Upper lobe of left lung (tissue), 6 donors: Measurements from ENCODE around the gene ABCC12. TPM values are rescaled to one million over a fixed set of nuclear protein-coding genes. Genes with fewer than 3 reads are reported as not detected.
"Not testable (repeated sequence)": the region's sequence is repeated elsewhere in the genome, so short reads cannot be mapped to it uniquely, and the experiment has no call there.

ENCODE experiments used
- ATAC-seq, 2 donors: fragments of 200-7000 bp; cut with Tn5 transposase; one replicate each; pipeline ENCODE4 v1.9.1; 2022; ENCODE audit warnings: mild to moderate bottlenecking in 2 of 2, moderate library complexity in 2 of 2; ENCODE audit not compliant: low FRiP score in 2 of 2
- DNase-seq, 2 donors: peaks; one replicate each; pipeline ENCODE4 v3.0.0-alpha.2; 2019 to 2020
- H3K27ac ChIP-seq, 4 donors: fragments of 200-600 bp; sonication (generic); one replicate each; pipeline ENCODE4 v1.5.1; 2016 to 2019
- H3K27me3 ChIP-seq, 4 donors: fragments of 200-600 bp; sonication (generic); one replicate each; pipeline ENCODE4 v1.5.1; 2017 to 2019
- H3K36me3 ChIP-seq, 4 donors: fragments of 200-600 bp; sonication (generic); one replicate each; pipeline ENCODE4 v1.5.1; 2016 to 2019
- H3K4me1 ChIP-seq, 4 donors: fragments of 200-600 bp; sonication (generic); one replicate each; pipeline ENCODE4 v1.5.1; 2018 to 2019
- H3K4me3 ChIP-seq, 4 donors: fragments of 200-600 bp; sonication (generic); one replicate each; pipeline ENCODE4 v1.5.1; 2017 to 2019; ENCODE audit warnings: mild to moderate bottlenecking in 2 of 4, moderate library complexity in 1 of 4
- H3K9me3 ChIP-seq, 4 donors: fragments of 200-600 bp; sonication (generic); one replicate each; pipeline ENCODE4 v1.5.1; 2018 to 2019
- CTCF ChIP-seq, 6 experiments: fragments of 450-650 bp in 4 of 6; fragments of 200-600 bp in 2 of 6; sonication (generic) in 2 of 6; IDR thresholded peaks; one replicate each; pipeline ENCODE4 v1.5.1; 2016 to 2019; ENCODE audit warnings: antibody characterized with exemption in 6 of 6
- EP300 ChIP-seq, 4 donors: sonication (generic); formaldehyde crosslinking; IDR thresholded peaks; one replicate each; pipeline ENCODE4 v1.5.1; 2017; ENCODE audit warnings: antibody characterized with exemption in 4 of 4, control low read depth in 2 of 4
- POLR2A ChIP-seq, 4 donors: fragments of 450-650 bp; IDR thresholded peaks; one replicate each; pipeline ENCODE4 v1.5.1; 2016 to 2017; ENCODE audit warnings: antibody characterized with exemption in 4 of 4, mild to moderate bottlenecking in 2 of 4
- POLR2AphosphoS5 ChIP-seq, 2 donors: sonication (generic); formaldehyde crosslinking; IDR thresholded peaks; one replicate each; pipeline ENCODE4 v1.5.1; 2017; ENCODE audit warnings: antibody characterized with exemption in 2 of 2
- WGBS, 2 donors: methylation state at CpG; one replicate each; pipeline ENCODE4 v1.1.5; 2017 to 2018; 5-methylcytosine and 5-hydroxymethylcytosine counted together
- total RNA-seq, 6 donors: library from RNA; depleted of rRNA in 4 of 6; stranded (reverse); fragments of >200 nt in 4 of 6; gene quantifications; one replicate each; pipeline versions ENCODE4 v1.1.0 to v1.2.1, GENCODE V29; 2016 to 2021
- donor health status: DM: no; HTN: no; CAD: no; lungs with moderate emphysema.
- donor health status: DM: no; HTN: yes; CAD: no; lungs with severe emphysema.

Gene ABCC12
- total RNA-seq, 6 donors from 2014 or later, result 0.79 TPM; not detected in 5

GRCh38 chr16:48184681-48185080, 28.9 kb upstream of the ABCC12 start:
- no peaks in the 10 kb centered on the region for H3K4me1 ChIP-seq
- no peaks in the 10 kb centered on the region for H3K36me3 ChIP-seq
- ATAC-seq (no peak), DNase-seq (no peak)
- H3K9me3 ChIP-seq, result no peaks in the 10 kb centered on the region
- no peaks in the 10 kb centered on the region for H3K27me3 ChIP-seq
- H3K4me3 ChIP-seq, result no peak overlapping the region
- WGBS, 2 donors, result 90 to 94% methylated on average over 6 of the region's 6 CpGs
- TF ChIP-seq POLR2AphosphoS5 (IDR thresholded peaks at IDR 0.05) (no peak), CTCF (IDR thresholded peaks at IDR 0.05) (no peak), POLR2A (IDR thresholded peaks at IDR 0.05) (no peak), EP300 (IDR thresholded peaks at IDR 0.05) (no peak)
- H3K27ac ChIP-seq, result no peak overlapping the region

GRCh38 chr16:48182979-48183537, 27.3 kb upstream of the ABCC12 start:
- Histone ChIP-seq H3K4me1 (no peaks in the 10 kb centered on the region), H3K36me3 (no peaks in the 10 kb centered on the region), H3K9me3 (no peaks in the 10 kb centered on the region), H3K27me3 (no peaks in the 10 kb centered on the region), H3K4me3 (no peak overlapping the region), H3K27ac (no peak overlapping the region)
- TF ChIP-seq POLR2A (IDR thresholded peaks at IDR 0.05) (no peak), EP300 (IDR thresholded peaks at IDR 0.05) (no peak), POLR2AphosphoS5 (IDR thresholded peaks at IDR 0.05) (no peak), CTCF (IDR thresholded peaks at IDR 0.05) (no peak)
- 87 to 94% methylated on average over 8 of the region's 8 CpGs for WGBS, 2 donors
- ATAC-seq, result no peak
- DNase-seq, result peak in 1 of 2 donors; percentile 31

GRCh38 chr16:48181746-48182520, 26.1 kb upstream of the ABCC12 start:
- DNase-seq, H3K27ac ChIP-seq, H3K4me3 ChIP-seq, H3K27me3 ChIP-seq, ATAC-seq, H3K36me3 ChIP-seq, H3K4me1 ChIP-seq, H3K9me3 ChIP-seq: not testable (repeated sequence)
- 67 to 79% methylated on average over 8 to 14 of the region's 14 CpGs for WGBS, 2 donors

GRCh38 chr16:48180868-48181480, 25.2 kb upstream of the ABCC12 start:
- H3K4me1 ChIP-seq, result no peaks in the 10 kb centered on the region
- DNase-seq, result no peak
- 86 to 92% methylated on average over 9 of the region's 9 CpGs for WGBS, 2 donors
- H3K9me3 ChIP-seq, result no peaks in the 10 kb centered on the region
- ATAC-seq, result peak in 1 of 2 donors; percentile 29
- H3K27ac ChIP-seq, result no peak overlapping the region
- TF ChIP-seq EP300 (IDR thresholded peaks at IDR 0.05), result no peak
- TF ChIP-seq POLR2AphosphoS5 (IDR thresholded peaks at IDR 0.05), result no peak
- TF ChIP-seq POLR2A (IDR thresholded peaks at IDR 0.05), result no peak
- TF ChIP-seq CTCF (IDR thresholded peaks at IDR 0.05), result no peak
- H3K36me3 ChIP-seq, result no peaks in the 10 kb centered on the region
- no peaks in the 10 kb centered on the region for H3K27me3 ChIP-seq
- no peak overlapping the region for H3K4me3 ChIP-seq

- no peak overlapping the region for H3K4me3 ChIP-seq
- WGBS, 2 donors, result 84 to 89% methylated on average over 20 of the region's 20 CpGs
- peak in 1 of 2 donors; percentile 51 for DNase-seq
- ATAC-seq, result no peak
- TF ChIP-seq CTCF (IDR thresholded peaks at IDR 0.05) (no peak), EP300 (IDR thresholded peaks at IDR 0.05) (no peak), POLR2A (IDR thresholded peaks at IDR 0.05) (no peak), POLR2AphosphoS5 (IDR thresholded peaks at IDR 0.05) (no peak)
- H3K36me3 ChIP-seq, result no peaks in the 10 kb centered on the region
- H3K4me1 ChIP-seq, result no peaks in the 10 kb centered on the region
- H3K9me3 ChIP-seq, result no peaks in the 10 kb centered on the region
- no peaks in the 10 kb centered on the region for H3K27me3 ChIP-seq
- H3K27ac ChIP-seq, result no peak overlapping the region
Measured at GRCh38 chr16:48176635-48177408, 21.0 kb upstream of the ABCC12 start.
